ENCODE data around the gene SCGN.

- TF ChIP-seq EHMT2 (IDR thresholded peaks at IDR 0.05; ENCODE audit: low read depth) (no peak), RCOR1 (IDR thresholded peaks at IDR 0.05; ENCODE audit: low read depth, low read length) (no peak), RAD21 (conservative IDR thresholded peaks at IDR 0.05 in 1 of 2, IDR thresholded peaks at IDR 0.05 in 1 of 2) (no peak), CEBPB (IDR thresholded peaks at IDR 0.05) (no peak), POLR2A (IDR thresholded peaks at IDR 0.05; ENCODE audit: low read length) (no peak)
- TF ChIP-seq, protein P1, sequence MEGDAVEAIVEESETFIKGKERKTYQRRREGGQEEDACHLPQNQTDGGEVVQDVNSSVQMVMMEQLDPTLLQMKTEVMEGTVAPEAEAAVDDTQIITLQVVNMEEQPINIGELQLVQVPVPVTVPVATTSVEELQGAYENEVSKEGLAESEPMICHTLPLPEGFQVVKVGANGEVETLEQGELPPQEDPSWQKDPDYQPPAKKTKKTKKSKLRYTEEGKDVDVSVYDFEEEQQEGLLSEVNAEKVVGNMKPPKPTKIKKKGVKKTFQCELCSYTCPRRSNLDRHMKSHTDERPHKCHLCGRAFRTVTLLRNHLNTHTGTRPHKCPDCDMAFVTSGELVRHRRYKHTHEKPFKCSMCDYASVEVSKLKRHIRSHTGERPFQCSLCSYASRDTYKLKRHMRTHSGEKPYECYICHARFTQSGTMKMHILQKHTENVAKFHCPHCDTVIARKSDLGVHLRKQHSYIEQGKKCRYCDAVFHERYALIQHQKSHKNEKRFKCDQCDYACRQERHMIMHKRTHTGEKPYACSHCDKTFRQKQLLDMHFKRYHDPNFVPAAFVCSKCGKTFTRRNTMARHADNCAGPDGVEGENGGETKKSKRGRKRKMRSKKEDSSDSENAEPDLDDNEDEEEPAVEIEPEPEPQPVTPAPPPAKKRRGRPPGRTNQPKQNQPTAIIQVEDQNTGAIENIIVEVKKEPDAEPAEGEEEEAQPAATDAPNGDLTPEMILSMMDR (IDR thresholded peaks at IDR 0.05), result no peak
Measured at GRCh38 chr6:25614052-25614451, 38.0 kb upstream of the SCGN start.
